GM21390 (cell line): Measurements from ENCODE around the gene IFIT5.
"Not testable (repeated sequence)": the region's sequence is repeated elsewhere in the genome, so short reads cannot be mapped to it uniquely, and the experiment has no call there.

Source experiments
- ATAC-seq: cut with Tn5 transposase; IDR thresholded peaks from one replicate; pipeline ENCODE4 v1.9.1; 2021; ENCODE audit not compliant: unreplicated experiment

Gene IFIT5

DNA sequence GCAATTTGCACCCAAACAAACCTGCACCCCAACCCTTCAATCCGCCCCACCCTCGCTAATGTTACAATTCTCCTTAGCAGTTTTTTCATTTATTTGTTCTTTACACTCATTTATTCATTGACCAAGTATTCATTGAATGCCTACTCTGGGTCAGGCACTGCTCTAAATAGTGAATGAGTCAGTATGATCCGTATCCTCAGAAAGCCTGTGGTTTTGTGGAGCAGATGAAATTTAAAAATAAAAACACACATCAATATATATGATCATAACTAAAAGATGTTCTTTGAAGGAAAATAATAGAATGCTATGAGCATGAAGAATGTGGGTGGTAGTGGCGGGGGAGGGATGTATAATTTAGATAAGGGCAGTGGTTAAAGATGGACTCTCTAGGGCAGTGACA, 13.3 kb downstream of the IFIT5 start:
- no peak for ATAC-seq

DNA sequence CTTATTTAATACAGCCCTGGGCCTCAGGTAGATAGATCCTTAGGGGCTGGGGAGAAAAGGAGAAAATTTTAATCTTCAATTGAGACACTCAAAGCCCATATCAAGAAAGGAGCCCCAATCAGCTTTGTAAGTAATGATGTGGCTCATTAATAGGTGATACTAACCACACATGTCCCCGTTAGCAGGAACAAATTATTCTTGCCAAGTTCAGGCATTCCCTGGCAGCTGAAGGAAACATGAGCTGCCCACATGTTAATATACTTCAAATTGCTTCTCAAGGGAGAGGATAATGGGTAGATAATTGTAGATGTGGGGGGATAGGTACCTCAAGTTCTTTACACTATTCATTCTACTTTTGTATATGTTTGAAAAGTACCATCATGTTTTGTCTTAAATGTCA, 14.5 kb downstream of the IFIT5 start:
- ATAC-seq: no peak

DNA sequence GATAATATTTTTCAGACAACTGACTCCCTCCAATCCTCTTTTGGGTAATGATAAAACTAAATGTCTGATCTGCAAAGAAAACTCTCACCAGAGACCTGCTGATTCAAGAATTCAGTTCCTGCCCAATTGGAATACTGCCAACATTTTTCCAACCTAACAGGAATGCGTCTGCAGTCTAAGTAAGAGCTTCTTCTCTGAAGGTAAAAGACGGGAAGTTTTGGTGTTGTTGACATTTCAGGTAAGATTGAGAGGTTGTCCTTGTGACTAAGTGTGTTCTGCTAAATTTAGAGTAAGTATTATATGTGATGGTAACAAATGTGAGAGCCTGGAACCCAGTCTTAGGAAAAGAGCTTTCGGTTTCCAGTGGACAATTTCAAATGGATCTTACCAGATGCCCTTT, 17.6 kb downstream of the IFIT5 start:
- no peak for ATAC-seq

DNA sequence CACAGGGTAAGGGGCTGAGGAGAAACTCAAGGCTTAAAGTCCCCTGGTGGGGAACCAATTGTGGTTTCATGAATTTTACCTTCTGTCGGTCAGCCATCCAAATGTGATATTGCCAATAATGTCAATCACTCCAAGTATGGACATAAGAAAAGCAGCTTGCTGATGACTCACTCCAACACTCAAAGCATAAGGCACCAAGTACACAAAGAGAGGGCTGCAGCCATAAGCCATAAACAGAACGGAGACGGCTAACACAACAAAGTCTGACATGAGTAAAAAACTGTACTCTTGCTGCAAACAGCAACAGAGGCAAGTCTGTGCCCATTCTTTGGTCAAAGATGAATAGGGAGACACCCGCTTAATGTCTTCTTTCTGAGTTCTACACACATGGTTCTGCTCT, 24.2 kb downstream of the IFIT5 start:
- no peak for ATAC-seq

DNA sequence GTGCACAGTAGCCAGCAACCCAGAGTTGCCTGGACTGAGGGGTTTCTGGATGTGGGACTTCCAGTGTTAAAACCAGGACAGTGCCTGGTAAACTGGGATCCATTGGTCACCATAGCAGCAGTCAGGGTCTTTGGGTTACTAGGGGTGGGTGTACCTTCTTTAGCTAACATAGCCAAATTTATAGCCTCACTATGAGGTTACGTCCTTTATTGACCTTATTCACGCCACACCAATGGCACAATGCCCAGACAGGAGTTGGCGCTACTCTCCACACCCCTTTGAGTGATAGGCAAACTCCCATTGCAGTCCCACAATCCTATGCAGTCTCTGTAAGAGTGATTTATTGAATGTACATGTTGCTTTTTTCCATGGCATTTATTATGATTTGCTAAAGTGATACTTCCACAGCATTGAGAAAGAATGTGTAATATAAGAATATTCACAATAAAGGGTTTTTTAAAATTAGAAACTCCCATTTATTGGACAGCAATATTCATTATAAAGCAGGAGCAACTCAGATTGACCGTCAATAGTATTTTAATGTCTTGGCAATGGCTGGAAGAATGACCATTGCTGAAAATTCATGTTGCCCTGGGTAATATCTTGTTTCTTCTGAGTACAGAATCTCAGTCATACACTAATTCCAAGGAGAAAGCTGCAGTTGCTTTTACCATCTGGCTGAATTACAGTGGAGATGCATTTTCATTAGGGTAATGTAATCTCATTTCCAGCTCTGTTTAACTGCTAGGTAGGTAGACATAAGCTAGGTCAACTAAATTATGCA, 26.1 kb downstream of the IFIT5 start:
- no peak for ATAC-seq

DNA sequence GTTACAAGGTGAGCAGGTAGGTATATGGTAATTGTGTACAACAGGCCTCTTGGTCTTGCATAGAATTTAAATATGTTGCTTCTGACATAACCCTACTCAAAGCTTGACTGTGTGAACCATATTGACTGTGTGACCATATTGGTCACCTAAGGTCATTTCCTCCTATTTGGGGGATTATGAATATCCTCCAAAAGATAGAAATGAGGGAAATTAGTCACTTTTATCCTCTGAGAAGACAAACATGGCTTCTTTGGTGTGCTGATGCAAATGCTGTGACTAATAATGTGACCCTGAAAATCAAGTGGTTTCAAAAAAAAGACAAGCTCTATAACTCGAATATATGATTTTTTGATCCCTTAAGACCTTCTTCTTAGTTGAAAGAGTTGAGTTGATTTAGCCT, 27.9 kb downstream of the IFIT5 start:
- ATAC-seq: no peak

DNA sequence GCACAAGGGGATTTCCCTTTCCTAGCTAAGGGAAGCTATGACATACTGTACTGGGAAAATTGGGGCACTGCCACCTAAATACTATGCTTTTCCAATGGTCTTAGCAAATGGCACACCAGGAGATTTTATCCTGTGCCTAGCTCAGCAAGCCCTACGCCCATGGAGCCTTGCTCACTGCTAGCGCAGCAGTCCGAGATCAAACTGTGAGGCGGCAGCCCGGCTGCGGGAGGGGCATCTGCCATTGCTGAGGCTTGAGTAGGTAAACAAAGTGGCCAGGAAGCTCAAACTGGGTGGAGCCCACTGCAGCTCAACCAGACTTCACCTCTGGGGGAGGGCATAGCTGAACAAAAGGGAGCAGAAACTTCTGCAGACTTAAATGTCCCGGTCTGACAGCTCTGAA, 30.5 kb downstream of the IFIT5 start:
- not testable (repeated sequence) for ATAC-seq

DNA sequence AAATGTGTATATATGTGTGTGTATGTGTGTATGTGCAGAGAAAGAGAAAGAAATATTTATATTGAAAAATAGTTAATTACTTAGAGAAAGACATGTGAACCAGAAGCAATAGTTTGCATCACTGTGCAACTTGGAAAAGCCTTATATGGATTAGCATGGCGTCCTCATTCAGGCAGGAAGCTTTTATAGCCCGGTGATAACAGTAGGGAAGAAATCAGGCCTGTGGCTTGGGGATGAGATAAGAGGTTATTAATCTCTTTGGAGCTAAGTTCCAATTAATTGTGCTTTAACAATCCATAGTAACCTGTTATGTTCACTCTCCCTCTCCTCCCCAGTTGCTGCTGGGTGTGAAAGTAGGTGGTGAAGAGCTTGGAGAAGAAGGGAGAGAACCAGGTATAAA, 36.5 kb downstream of the IFIT5 start:
- ATAC-seq: no peak

DNA sequence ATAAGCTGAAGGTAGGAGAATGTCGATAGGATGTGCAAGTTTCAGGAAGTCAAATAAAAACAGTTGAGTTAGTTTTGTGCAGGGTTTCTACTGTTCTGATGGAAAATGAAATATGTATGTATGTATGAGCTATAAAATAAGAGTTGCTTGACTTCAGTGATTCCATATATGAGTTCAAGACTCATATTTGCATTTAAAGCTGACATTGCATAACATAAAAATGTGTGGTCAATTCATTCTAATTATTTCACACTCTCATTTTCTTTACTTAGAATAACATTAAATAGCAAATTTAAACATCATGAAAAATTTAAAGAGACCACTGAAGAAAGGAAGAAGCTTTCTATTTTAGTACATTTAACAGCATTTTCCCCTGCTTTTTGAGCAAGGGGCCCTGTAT, 37.8 kb downstream of the IFIT5 start:
- ATAC-seq: no peak

DNA sequence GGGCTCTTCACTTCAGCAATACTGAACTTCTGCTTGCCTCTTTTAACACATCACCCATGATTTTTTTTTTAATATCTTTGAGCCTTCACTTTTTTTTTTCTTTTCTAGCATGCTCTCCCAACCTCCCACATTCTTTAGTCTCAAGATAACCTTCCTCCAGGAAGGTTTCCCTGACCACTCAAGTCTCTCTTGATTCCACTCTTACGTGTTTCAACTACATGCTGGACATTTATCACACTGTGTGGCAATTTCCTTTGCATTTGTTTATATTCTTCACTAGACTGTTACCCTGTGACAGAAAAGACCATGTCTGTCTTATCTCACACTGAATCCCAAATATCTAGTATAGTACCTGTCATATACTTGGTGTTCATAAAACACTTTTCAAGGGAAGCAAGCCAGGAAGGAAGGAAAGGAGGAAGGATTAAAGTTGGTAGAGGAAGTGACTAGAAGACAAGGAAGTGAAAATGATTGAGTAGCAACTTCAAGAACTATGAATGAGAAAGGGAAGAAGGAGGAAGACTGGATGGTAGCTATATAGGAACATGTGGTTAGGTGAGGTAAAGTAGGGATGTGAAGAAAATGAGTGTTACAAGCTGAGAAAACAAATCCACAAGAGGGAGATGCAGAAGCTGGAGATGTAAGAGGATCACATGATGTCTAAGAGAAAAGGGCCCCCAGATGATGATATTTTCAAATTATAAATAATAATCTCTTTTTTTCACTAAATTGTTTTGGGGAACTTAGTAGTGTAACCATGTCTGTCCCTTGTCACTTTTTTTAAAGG, 40.4 kb downstream of the IFIT5 start:
- ATAC-seq: no peak

DNA sequence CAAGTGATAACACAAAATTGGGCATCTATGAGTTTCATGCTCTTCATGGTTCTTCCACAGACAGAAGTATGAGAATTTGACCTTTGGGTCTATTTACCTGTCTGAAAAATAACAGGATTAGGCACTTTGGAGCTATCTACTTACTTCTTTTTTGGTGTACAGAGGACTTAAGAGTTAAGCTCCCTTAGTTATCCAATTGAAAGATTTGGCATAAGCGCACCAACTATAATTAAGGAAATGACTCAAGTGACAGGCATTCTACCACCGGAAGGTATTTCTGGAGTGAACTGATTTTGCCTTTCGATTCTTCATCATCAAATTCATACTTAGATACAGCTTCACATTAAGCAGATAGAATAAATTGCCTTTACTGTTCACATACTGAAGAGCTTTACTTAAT, 43.9 kb downstream of the IFIT5 start:
- no peak for ATAC-seq

DNA sequence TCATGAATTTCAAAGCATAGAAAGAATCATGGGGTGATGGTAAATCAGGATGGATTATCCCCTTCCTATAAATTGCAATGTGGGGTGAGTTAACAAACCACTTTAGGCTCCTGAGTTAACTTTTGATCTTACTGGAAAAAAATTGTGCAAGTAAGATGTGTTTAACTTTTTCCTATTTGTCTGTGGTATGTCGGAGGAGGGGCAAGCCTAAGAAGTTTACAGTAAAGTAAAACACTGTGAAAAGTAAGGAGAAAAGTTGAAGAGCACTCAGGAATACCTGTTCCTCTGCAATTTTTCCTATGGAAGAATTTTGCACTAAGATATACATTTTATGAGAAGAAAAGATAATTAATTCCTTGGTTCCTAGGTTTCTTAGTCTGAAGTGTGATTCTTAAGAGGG, 44.4 kb downstream of the IFIT5 start:
- ATAC-seq: no peak

DNA sequence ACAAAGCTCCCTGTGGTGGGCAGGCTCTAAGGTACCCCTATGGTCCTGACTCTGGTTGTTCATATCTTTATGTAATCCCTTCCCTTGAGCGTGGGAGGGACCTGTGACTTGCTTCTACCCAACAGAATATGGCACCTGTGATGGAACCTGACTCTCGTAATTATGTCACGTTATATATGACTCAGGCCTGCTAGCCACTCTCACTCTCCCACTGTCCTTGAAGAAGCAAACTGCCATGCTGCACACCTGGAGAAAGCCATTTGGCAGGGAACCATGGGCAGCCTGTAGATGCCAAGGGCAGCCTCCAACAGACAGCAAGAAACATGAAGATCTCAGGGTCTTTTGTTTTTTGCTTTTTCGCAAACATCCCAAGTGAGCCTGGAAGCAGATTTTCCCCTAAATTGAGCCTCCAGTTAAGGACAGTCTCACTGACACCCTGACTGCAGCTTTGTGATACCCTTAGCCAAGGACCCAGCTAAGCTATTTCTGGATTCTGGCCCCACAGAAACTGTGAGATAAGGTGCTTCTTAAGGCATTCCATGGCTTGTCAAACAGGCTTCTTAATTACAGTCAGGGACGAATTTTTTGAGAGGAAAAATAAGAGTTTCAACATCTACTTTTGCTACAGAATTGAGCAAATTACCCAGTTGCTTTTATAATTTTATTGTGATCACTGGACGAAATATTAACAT, 49.6 kb downstream of the IFIT5 start:
- no peak for ATAC-seq

DNA sequence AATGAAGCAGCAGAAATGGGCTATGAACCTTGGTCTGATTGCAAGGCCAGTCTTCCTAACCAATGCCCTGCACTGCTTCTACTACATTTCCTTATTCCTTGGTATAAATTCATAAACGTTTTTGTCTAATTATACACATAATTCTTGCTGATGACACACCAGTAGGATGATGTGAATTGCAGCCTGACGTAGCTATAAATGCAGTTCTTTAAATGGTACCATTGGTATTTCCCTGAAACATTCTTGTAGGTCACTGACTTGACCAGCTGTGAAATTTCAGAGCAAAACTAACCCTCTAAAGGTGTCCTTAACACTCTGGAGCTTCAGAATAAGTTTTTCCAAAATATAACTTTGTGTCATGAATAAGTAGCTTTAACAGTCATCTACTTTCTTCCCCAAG, 50.8 kb downstream of the IFIT5 start:
- ATAC-seq: no peak

DNA sequence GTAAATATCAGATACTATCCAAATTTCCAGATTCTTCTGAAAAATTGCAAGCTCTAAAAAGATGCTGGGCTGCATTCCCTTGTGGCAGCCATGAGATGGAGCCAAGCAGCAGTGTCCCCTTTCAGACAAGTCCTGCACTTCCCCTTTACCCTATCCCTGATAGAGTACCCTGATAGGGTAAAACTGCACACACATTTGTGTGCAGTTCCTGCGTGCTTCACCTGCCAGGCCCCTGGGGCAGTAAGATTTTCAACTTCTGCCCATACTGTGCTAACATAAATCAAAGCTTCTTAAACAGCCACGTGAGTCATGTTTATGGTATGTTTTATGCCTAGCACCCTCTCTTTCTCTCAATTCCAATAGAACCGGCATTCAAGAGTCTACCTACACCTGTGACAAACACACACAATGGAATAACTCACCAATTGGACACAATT, 52.2 kb downstream of the IFIT5 start:
- no peak for ATAC-seq

DNA sequence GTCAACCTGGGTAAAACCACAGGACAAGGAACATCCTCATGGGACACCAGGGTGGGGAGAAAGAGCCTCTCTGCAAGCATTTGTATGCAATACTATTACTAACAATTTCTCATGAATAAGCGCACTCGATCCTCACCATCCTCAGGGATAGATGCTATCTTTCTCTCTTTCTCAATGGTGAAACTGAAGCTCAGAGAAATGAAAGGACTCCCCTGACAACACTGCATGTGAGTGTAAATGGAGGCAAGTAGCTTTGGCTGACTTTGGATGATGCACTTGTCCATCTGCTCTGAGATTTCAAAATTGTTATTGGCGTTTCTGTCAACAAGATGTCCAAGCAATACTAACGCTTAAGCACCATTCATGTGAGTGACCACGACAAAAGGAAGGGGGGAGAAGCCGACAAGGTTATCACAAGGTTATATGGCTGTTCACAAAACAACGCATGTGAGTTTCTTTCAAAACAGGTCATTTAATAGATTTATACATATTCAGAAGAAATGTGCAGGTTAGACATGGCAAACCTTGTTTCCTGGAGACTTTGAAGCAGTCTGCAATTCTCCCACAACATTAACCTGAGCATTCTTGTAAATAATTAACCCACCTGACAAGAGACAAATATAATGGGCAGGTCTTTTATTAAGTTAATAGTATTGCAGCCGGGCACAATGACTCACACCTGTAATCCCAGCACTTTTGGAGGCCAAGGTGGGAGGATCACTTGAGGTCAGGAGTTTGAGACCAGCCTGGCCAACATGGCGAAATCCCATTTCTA, 54.0 kb downstream of the IFIT5 start:
- no peak for ATAC-seq

DNA sequence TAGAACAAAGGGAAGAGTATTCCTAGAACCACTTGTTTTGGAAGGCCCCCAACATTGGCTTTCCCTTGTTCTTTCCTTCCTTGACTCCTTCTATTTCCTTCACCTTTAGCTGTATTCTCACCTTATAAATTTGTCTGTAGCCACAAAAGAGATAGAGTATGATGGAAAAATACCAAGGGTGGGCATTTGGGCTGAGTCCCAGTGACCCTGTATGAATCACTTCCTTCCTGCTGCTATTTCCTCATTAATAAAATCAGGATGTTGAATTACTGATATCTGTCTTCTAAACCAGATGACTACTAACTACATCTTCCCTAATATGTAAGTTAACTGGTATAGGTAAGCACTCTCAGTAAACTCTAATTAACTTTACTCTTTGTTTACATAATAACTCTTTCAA, 55.1 kb downstream of the IFIT5 start:
- no peak for ATAC-seq
